Keratinocyte (primary cell): Measurements from ENCODE around the gene ID3. TPM values are rescaled to one million over a fixed set of nuclear protein-coding genes. Genes with fewer than 3 reads are reported as not detected.

Source experiments
- DNase-seq: peaks from one replicate; pipeline ENCODE4 v3.0.0-alpha.2; 2011; ENCODE audit warnings: low read depth, missing footprints, low spot score
- FAIRE-seq: peaks from 2 replicates; lab custom pipeline; 2011; peaks lifted over from hg19 to GRCh38; lab: Jason Lieb, UNC
- H2AFZ ChIP-seq: 2 replicates; pipeline ENCODE4 v1.6.0; 2012; ENCODE audit warnings: low read length, control low read depth, inconsistent platforms; ENCODE audit not compliant: control insufficient read depth
- H3K27ac ChIP-seq: 2 replicates; pipeline ENCODE4 v1.5.1; 2011; ENCODE audit warnings: low read length; ENCODE audit not compliant: control insufficient read depth, insufficient read depth
- H3K27me3 ChIP-seq: 3 replicates; pipeline ENCODE4 v1.6.0; 2011; ENCODE audit warnings: low read length; ENCODE audit not compliant: control insufficient read depth, insufficient read depth; ENCODE audit errors: extremely low read depth
- H3K36me3 ChIP-seq, 2 experiments: 2 replicates in 1 of 2; 3 replicates in 1 of 2; pipeline ENCODE4 v1.5.1; 2011; ENCODE audit warnings: low read length in 2 of 2, mild to moderate bottlenecking in 1 of 2; ENCODE audit not compliant: control insufficient read depth in 2 of 2, insufficient read depth in 2 of 2; ENCODE audit errors: extremely low read depth in 1 of 2
- H3K4me1 ChIP-seq: 3 replicates; pipeline ENCODE4 v1.5.1; 2011; ENCODE audit warnings: low read length; ENCODE audit not compliant: control insufficient read depth, insufficient read depth; ENCODE audit errors: extremely low read depth
- H3K4me2 ChIP-seq: 3 replicates; pipeline ENCODE4 v1.6.0; 2011; ENCODE audit warnings: low read depth, low read length; ENCODE audit not compliant: control insufficient read depth, insufficient read depth; ENCODE audit errors: extremely low read depth
- H3K4me3 ChIP-seq, 3 experiments: fragments of 200-600 bp in 1 of 3; sonication (generic) in 1 of 3; 2 replicates in 2 of 3; 3 replicates in 1 of 3; pipeline ENCODE4 v1.5.1; 2011 to 2016; ENCODE audit warnings: low read length in 3 of 3, mild to moderate bottlenecking in 3 of 3, control low read depth in 2 of 3, inconsistent platforms in 1 of 3, low read depth in 1 of 3, mixed read lengths in 1 of 3, mixed run types in 1 of 3, moderate library complexity in 1 of 3; ENCODE audit not compliant: control insufficient read depth in 2 of 3, insufficient read depth in 2 of 3; ENCODE audit errors: extremely low read depth in 1 of 3
- H3K79me2 ChIP-seq: 2 replicates; pipeline ENCODE4 v1.6.0; 2012; ENCODE audit warnings: low read length; ENCODE audit not compliant: control insufficient read depth, insufficient read depth
- H3K9ac ChIP-seq: 3 replicates; pipeline ENCODE4 v1.6.0; 2011; ENCODE audit warnings: low read length; ENCODE audit not compliant: control insufficient read depth, insufficient read depth; ENCODE audit errors: extremely low read depth
- H3K9me1 ChIP-seq: 3 replicates; pipeline ENCODE4 v1.6.0; 2011; ENCODE audit warnings: low read length; ENCODE audit not compliant: control insufficient read depth, insufficient read depth; ENCODE audit errors: extremely low read depth
- H3K9me3 ChIP-seq: 2 replicates; pipeline ENCODE4 v1.5.1; 2012; ENCODE audit warnings: low read depth, low read length; ENCODE audit not compliant: control insufficient read depth
- H4K20me1 ChIP-seq: 3 replicates; pipeline ENCODE4 v1.6.0; 2011; ENCODE audit warnings: low read length; ENCODE audit not compliant: control insufficient read depth, insufficient read depth; ENCODE audit errors: extremely low read depth
- CTCF ChIP-seq, 3 experiments: IDR thresholded peaks in 1 of 3; conservative IDR thresholded peaks in 1 of 3; optimal IDR thresholded peaks in 1 of 3; 2 replicates in 2 of 3; 3 replicates in 1 of 3; pipeline versions ENCODE3 to v1.5.1; 2011; ENCODE audit warnings: low read length in 3 of 3, mild to moderate bottlenecking in 3 of 3, moderate library complexity in 2 of 3, control low read depth in 1 of 3, inconsistent platforms in 1 of 3; ENCODE audit not compliant: insufficient read depth in 2 of 3; ENCODE audit errors: extremely low read depth in 1 of 3
- EZH2 ChIP-seq: IDR thresholded peaks from one replicate; pipeline ENCODE4 v1.6.1; 2012; ENCODE audit warnings: inconsistent platforms, mild to moderate bottlenecking, low read length, moderate library complexity
- dilution Hi-C: fragments of 300-500 bp; cut with MboI; formaldehyde crosslinking; loops from one replicate; pipeline ENCODE4 v1.7.0; 2020; ENCODE audit warnings: low sequenced_read_pairs; ENCODE audit not compliant: extremely low pct_ligation_motif_present
- polyA plus RNA-seq, 5 experiments: library from polyadenylated mRNA; depleted of rRNA in 3 of 5; stranded (reverse) in 3 of 5; stranded (forward) in 1 of 5; unstranded in 1 of 5; fragments of >200 nt; gene quantifications; 1 replicate in 1 of 5; 2 replicates in 3 of 5; 3 replicates in 1 of 5; pipeline versions ENCODE4 v1.2.1 to v1.2.3, GENCODE V29; 2011 to 2012; ENCODE audit warnings: missing spikeins in 2 of 5, low read depth in 1 of 5, low replicate concordance in 1 of 5

The ID3 gene
- polyA plus RNA-seq, 1 donor (not counting 4 experiments of a cell fraction or from before 2014, with no cell fraction given), result 38.0 TPM

- no peak overlapping the region for H3K4me3 ChIP-seq
- no peak overlapping the region for H3K9ac ChIP-seq
- DNase-seq (no peak), FAIRE-seq (no peak)
- TF ChIP-seq CTCF (optimal IDR thresholded peaks at IDR 0.05 in 1 of 3, IDR thresholded peaks at IDR 0.05 in 1 of 3, conservative IDR thresholded peaks at IDR 0.05 in 1 of 3; ENCODE audit: extremely low read depth in 1 of 3, insufficient read depth in 2 of 3, low read length in 3 of 3), result no peak
- TF ChIP-seq EZH2, result no peak
- H3K27ac ChIP-seq, result no peak overlapping the region
- H2AFZ ChIP-seq, result no peak overlapping the region
- no peaks in the 10 kb centered on the region for H3K4me1 ChIP-seq
- H3K4me2 ChIP-seq, result no peak overlapping the region
- H3K9me1 ChIP-seq, result no peaks in the 10 kb centered on the region
- H3K9me3 ChIP-seq, result no peaks in the 10 kb centered on the region
- H3K36me3 ChIP-seq, result no peaks in the 10 kb centered on the region
- dilution Hi-C loops, result no loop called here
- H3K79me2 ChIP-seq, result no peaks in the 10 kb centered on the region
- no peaks in the 10 kb centered on the region for H4K20me1 ChIP-seq
- peaks cover 13% of the 10 kb centered on the region for H3K27me3 ChIP-seq
Observed at GRCh38 chr1:23571465-23571864, 12.2 kb upstream of the ID3 start.

- Histone ChIP-seq H4K20me1 (no peaks in the 10 kb centered on the region), H3K4me2 (no peak overlapping the region), H3K4me3 (no peak overlapping the region), H3K27me3 (peaks cover 13% of the 10 kb centered on the region), H3K9me1 (no peaks in the 10 kb centered on the region), H3K79me2 (no peaks in the 10 kb centered on the region), H3K27ac (no peak overlapping the region), H3K36me3 (no peaks in the 10 kb centered on the region), H3K9ac (no peak overlapping the region), H3K4me1 (no peaks in the 10 kb centered on the region), H3K9me3 (no peaks in the 10 kb centered on the region), H2AFZ (no peak overlapping the region)
- dilution Hi-C loops, result no loop called here
- TF ChIP-seq CTCF (optimal IDR thresholded peaks at IDR 0.05 in 1 of 3, IDR thresholded peaks at IDR 0.05 in 1 of 3, conservative IDR thresholded peaks at IDR 0.05 in 1 of 3; ENCODE audit: extremely low read depth in 1 of 3, insufficient read depth in 2 of 3, low read length in 3 of 3) (no peak), EZH2 (no peak)
- DNase-seq, result no peak
- FAIRE-seq, result no peak
Observed at GRCh38 chr1:23570001-23570691, 10.8 kb upstream of the ID3 start.
